H9 (cell line): Measurements from ENCODE around the gene TH. TPM values are rescaled to one million over a fixed set of nuclear protein-coding genes. Genes with fewer than 3 reads are reported as not detected.

Experiments used
- DNase-seq: peaks from one replicate; pipeline ENCODE4 v3.0.0-alpha.2; 2017
- H2AFZ ChIP-seq: one replicate; pipeline ENCODE4 v1.6.1; 2013; ENCODE audit warnings: mild to moderate bottlenecking, low read length, control low read depth, moderate library complexity
- H2AK5ac ChIP-seq: 2 replicates; pipeline ENCODE4 v1.6.1; 2013; ENCODE audit warnings: low read length, control low read depth, mixed read lengths; ENCODE audit not compliant: insufficient read length
- H2BK120ac ChIP-seq: one replicate; pipeline ENCODE4 v1.6.1; 2013; ENCODE audit warnings: low read depth, mild to moderate bottlenecking, low read length, control low read depth, inconsistent platforms; ENCODE audit not compliant: poor library complexity, severe bottlenecking
- H2BK12ac ChIP-seq: 2 replicates; pipeline ENCODE4 v1.6.1; 2013; ENCODE audit warnings: low read length, control low read depth, mixed read lengths, low read depth; ENCODE audit not compliant: insufficient read length
- H2BK15ac ChIP-seq: 2 replicates; pipeline ENCODE4 v1.6.1; 2013; ENCODE audit warnings: low read depth, low read length, control low read depth
- H2BK20ac ChIP-seq: one replicate; pipeline ENCODE4 v1.6.1; 2013; ENCODE audit warnings: low read depth, mild to moderate bottlenecking, low read length, control low read depth, inconsistent platforms; ENCODE audit not compliant: poor library complexity, severe bottlenecking
- H2BK5ac ChIP-seq: 2 replicates; pipeline ENCODE4 v1.6.1; 2013; ENCODE audit warnings: low read length, control low read depth, mixed read lengths; ENCODE audit not compliant: insufficient read length
- H3K14ac ChIP-seq: 2 replicates; pipeline ENCODE4 v1.6.1; 2013; ENCODE audit warnings: low read length, control low read depth; ENCODE audit not compliant: insufficient read depth
- H3K18ac ChIP-seq: 2 replicates; pipeline ENCODE4 v1.6.1; 2013; ENCODE audit warnings: low read depth, mild to moderate bottlenecking, mixed read lengths, low read length, control low read depth; ENCODE audit not compliant: insufficient read length
- H3K23ac ChIP-seq: 2 replicates; pipeline ENCODE4 v1.6.1; 2013; ENCODE audit warnings: low read length, control low read depth, mixed read lengths, low read depth; ENCODE audit not compliant: insufficient read length
- H3K23me2 ChIP-seq: 2 replicates; pipeline ENCODE4 v1.6.1; 2013; ENCODE audit warnings: low read depth, mild to moderate bottlenecking, mixed read lengths, low read length, control low read depth; ENCODE audit not compliant: insufficient read length, poor library complexity, severe bottlenecking
- H3K27ac ChIP-seq: 2 replicates; pipeline ENCODE4 v1.5.1; 2013; ENCODE audit warnings: low read length, control low read depth, mixed read lengths, low read depth; ENCODE audit not compliant: insufficient read length
- H3K27me3 ChIP-seq: 2 replicates; pipeline ENCODE4 v1.6.1; 2013; ENCODE audit warnings: low read length, control low read depth, inconsistent platforms; ENCODE audit not compliant: insufficient read depth
- H3K4ac ChIP-seq: 2 replicates; pipeline ENCODE4 v1.6.1; 2013; ENCODE audit warnings: low read depth, mild to moderate bottlenecking, control low read depth, inconsistent platforms, low read length, moderate library complexity
- H3K4me1 ChIP-seq: 2 replicates; pipeline ENCODE4 v1.6.1; 2013; ENCODE audit warnings: low read length, control low read depth, inconsistent platforms; ENCODE audit not compliant: insufficient read depth
- H3K4me2 ChIP-seq: 2 replicates; pipeline ENCODE4 v1.6.1; 2013; ENCODE audit warnings: low read length, control low read depth, mixed read lengths; ENCODE audit not compliant: insufficient read length, insufficient read depth
- H3K56ac ChIP-seq: 2 replicates; pipeline ENCODE4 v1.6.1; 2013; ENCODE audit warnings: low read depth, mild to moderate bottlenecking, mixed read lengths, low read length, control low read depth; ENCODE audit not compliant: insufficient read length
- H3K79me1 ChIP-seq: 2 replicates; pipeline ENCODE4 v1.6.1; 2013; ENCODE audit warnings: low read depth, mild to moderate bottlenecking, moderate library complexity, low read length, control low read depth, inconsistent platforms; ENCODE audit not compliant: insufficient read depth, poor library complexity, severe bottlenecking
- H3K79me2 ChIP-seq: 2 replicates; pipeline ENCODE4 v1.6.1; 2013; ENCODE audit warnings: low read length, control low read depth, inconsistent platforms; ENCODE audit not compliant: insufficient read depth
- H3K9ac ChIP-seq: 2 replicates; pipeline ENCODE4 v1.6.1; 2013; ENCODE audit warnings: low read length, control low read depth, mixed read lengths; ENCODE audit not compliant: insufficient read length; ENCODE audit errors: extremely low read depth
- H3K9me3 ChIP-seq: one replicate; pipeline ENCODE4 v1.6.1; 2013; ENCODE audit warnings: low read depth, low read length, inconsistent platforms; ENCODE audit not compliant: control insufficient read depth
- H3T11ph ChIP-seq: one replicate; pipeline ENCODE4 v1.6.1; 2013; ENCODE audit warnings: mild to moderate bottlenecking, low read length, control low read depth, inconsistent platforms
- H4K20me1 ChIP-seq: one replicate; pipeline ENCODE4 v1.6.1; 2013; ENCODE audit not compliant: control insufficient read depth, insufficient read length, insufficient read depth
- H4K5ac ChIP-seq: 2 replicates; pipeline ENCODE4 v1.6.1; 2013; ENCODE audit warnings: low read depth, mild to moderate bottlenecking, mixed read lengths, low read length, control low read depth; ENCODE audit not compliant: insufficient read length
- H4K8ac ChIP-seq: replicated peaks from 2 replicates; pipeline ENCODE4 v1.6.1; 2013; ENCODE audit warnings: low read length, control low read depth, mixed read lengths, low read depth; ENCODE audit not compliant: insufficient read length
- H4K91ac ChIP-seq: 2 replicates; pipeline ENCODE4 v1.6.1; 2013; ENCODE audit warnings: low read depth, mild to moderate bottlenecking, moderate library complexity, mixed read lengths, low read length, control low read depth; ENCODE audit not compliant: insufficient read length
- H3K27ac Mint-ChIP-seq, 3 experiments: 2 replicates in 2 of 3; 3 replicates in 1 of 3; pipeline ENCODE4 v1.8.0; 2020 to 2021; ENCODE audit warnings: mixed read lengths in 3 of 3, mild to moderate bottlenecking in 1 of 3, moderate library complexity in 1 of 3
- H3K27me3 Mint-ChIP-seq: 2 replicates; pipeline ENCODE4 v1.8.0; 2021; ENCODE audit warnings: low read depth, mild to moderate bottlenecking, moderate library complexity, mixed read lengths
- H3K36me3 Mint-ChIP-seq, 3 experiments: 2 replicates in 2 of 3; 3 replicates in 1 of 3; pipeline ENCODE4 v1.8.0; 2020 to 2021; ENCODE audit warnings: low read depth in 3 of 3, mixed read lengths in 3 of 3; ENCODE audit not compliant: insufficient read depth in 1 of 3
- H3K4me1 Mint-ChIP-seq, 2 experiments: 2 replicates each; pipeline ENCODE4 v1.8.0; 2020; ENCODE audit warnings: mixed read lengths in 2 of 2
- H3K4me3 Mint-ChIP-seq, 2 experiments: 2 replicates in 1 of 2; 3 replicates in 1 of 2; pipeline ENCODE4 v1.8.0; 2020 to 2021; ENCODE audit warnings: mild to moderate bottlenecking in 2 of 2, mixed read lengths in 2 of 2, moderate library complexity in 1 of 2
- H3K9me3 Mint-ChIP-seq, 2 experiments: 2 replicates in 1 of 2; 3 replicates in 1 of 2; pipeline ENCODE4 v1.8.0; 2020; ENCODE audit warnings: mild to moderate bottlenecking in 2 of 2, mixed read lengths in 2 of 2, moderate library complexity in 1 of 2
- CTCF ChIP-seq: fragments of 200-600 bp; sonication (generic); conservative IDR thresholded peaks from 3 replicates; pipeline ENCODE4 v1.8.0; 2021; ENCODE audit warnings: antibody characterized with exemption, mild to moderate bottlenecking
- WGBS: extraction: QIAGEN DNeasy Blood & Tissue Kit; methylation state at CpG from one replicate; pipeline ENCODE4 v1.1.7; 2013; ENCODE audit warnings: missing lambda C conversion rate, low lambda C conversion rate, mixed read lengths; ENCODE audit not compliant: insufficient read length; ENCODE audit errors: extremely low coverage; 5-methylcytosine and 5-hydroxymethylcytosine counted together
- total RNA-seq: library from RNA; stranded (reverse); gene quantifications from 2 replicates; pipeline ENCODE4 v1.2.1, GENCODE V29; 2021

Gene TH
- total RNA-seq, 1 experiment from 2014 or later = not detected

GRCh38 chr11:2215561-2216399 is 44.2 kb upstream of the TH start:
- Histone ChIP-seq H4K20me1 (no peaks in the 10 kb centered on the region), H4K8ac (no peak overlapping the region), H3K56ac (no peak overlapping the region), H2AFZ (no peak overlapping the region), H3K14ac (no peak overlapping the region), H3K23me2 (no peaks in the 10 kb centered on the region), H2BK20ac (no peak overlapping the region), H3K4me1 (peaks cover 3% of the 10 kb centered on the region; the same call in 1 of the 2 replicates), H3K4ac (no peak overlapping the region), H2AK5ac (no peak overlapping the region), H3T11ph (no peak overlapping the region), H3K18ac (no peak overlapping the region), H2BK15ac (no peak overlapping the region), H4K5ac (no peak overlapping the region), H3K9me3 (no peaks in the 10 kb centered on the region), H3K9ac (no peak overlapping the region), H2BK12ac (no peak overlapping the region), H3K27ac (no peak overlapping the region), H3K27me3 (peaks cover 1% of the 10 kb centered on the region; the same call in 1 of the 2 replicates), H3K79me1 (no peaks in the 10 kb centered on the region), H4K91ac (no peak overlapping the region), H2BK120ac (no peak overlapping the region), H2BK5ac (no peak overlapping the region), H3K4me2 (no peak overlapping the region), H3K23ac (no peak overlapping the region), H3K79me2 (no peaks in the 10 kb centered on the region)
- no CpG with 5 or more reads among the region's 34 CpGs for WGBS
- Mint-ChIP-seq H3K4me1 (peaks cover 19 to 22% of the 10 kb centered on the region in 2 experiments), H3K36me3 (no peaks in the 10 kb centered on the region), H3K27ac (no peak overlapping the region), H3K9me3 (no peaks in the 10 kb centered on the region; a peak in 1 of 5 replicates), H3K4me3 (no peak overlapping the region), H3K27me3 (peaks cover 64% of the 10 kb centered on the region)
- TF ChIP-seq CTCF = no peak
- peak; percentile 37 for DNase-seq
